GM18507 (cell line): ENCODE measurements around the gene SNX1.

Experiments used
- DNase-seq: peaks from one replicate; pipeline ENCODE4 v3.0.0; 2011; ENCODE audit warnings: low read depth; ENCODE audit not compliant: insufficient read length; ENCODE audit errors: extremely low spot score
- FAIRE-seq: peaks from 2 replicates; lab custom pipeline; 2011; peaks lifted over from hg19 to GRCh38; lab: Jason Lieb, UNC

SNX1 gene

DNA sequence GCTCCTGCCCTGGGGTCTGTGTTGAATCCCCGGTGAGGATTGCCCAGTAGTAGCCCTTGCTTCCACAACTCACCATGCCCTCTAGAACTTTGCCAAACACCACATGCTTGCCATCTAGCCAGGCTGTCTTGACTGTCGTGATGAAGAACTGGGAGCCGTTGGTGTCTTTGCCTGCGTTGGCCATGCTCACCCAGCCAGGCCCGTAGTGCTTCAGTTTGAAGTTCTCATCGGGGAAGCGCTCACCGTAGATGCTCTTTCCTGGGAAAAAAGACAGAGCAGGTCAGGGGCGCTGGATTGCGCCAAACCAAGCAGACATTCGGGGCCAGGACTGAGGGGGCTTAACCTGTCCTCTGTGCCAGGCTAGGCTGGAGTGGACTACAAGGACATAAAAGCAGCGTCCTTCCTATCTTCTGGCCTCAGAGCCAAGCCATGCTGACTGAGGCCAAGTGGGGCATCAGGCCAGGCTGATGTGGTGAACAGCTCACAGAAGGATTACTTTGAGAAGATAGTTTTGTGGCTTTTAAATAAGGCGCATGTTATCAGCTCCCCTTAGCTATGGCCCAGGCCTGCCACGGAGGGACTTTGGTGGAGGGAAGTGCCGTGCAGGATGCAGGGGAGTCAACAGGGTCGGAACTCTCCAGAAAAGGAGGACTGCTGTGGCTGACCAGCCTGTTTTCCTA is 61.0 kb downstream of the SNX1 start:
- DNase-seq (no peak), FAIRE-seq (no peak)

DNA sequence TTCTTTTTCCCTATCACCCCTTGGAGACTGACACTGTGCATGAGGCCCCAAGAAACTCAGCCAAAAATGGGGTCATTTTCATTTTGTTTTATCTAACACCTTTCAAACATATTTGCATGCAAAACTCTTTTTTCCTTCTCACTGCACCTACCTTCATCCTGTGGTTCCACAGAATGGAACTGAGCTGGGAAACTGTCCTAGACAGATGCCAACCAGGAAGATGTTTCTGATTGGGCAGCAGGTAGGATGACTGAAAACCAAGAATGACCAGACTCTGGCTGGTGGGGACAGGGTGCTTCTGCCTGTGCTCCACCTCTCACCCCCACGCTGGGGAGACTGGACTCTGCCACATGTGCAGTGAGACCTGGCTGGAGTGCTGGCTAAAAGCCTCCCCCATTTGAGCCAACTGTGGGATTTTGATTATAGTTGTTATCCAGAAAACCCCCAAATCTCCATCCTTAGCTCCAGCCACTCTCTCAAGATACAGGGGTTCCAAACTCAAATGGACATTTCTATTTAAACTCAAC is 61.9 kb downstream of the SNX1 start:
- DNase-seq, result no peak
- FAIRE-seq, result no peak

DNA sequence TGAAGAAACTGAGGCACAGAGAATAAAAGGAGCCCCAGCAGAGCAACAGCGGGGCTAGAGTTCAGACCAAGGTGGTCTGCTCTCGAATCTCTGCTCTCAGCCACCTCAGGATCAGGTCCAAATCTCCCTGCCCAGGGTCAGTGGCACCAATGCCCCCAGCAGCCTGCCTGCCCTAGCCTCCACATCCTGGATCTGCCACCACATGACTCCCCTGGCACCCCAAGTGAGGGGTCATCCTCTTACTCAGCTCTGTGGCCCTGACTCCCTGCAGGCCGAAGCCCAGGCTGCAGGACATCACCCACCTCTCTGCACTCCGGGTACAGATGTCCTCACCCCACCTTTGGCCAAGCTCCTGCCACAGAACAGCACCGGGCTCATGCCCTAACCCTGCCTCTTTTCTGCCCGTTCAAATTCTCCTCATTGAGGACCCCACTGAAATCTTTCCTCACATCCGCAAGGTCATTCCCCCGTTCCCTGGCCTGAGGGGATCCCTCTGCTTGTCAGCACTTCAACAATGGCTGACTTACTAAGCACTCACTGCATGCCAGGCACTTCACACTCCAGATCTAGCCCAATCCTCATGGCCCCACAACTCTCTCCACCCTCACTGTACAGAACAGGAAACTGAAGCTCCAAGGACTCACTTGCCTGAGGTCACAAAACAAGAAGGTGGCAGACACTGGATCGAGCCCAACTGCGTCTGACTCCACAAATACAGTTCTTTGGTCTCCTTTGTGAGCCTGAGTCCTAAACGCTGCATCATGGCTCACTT is 62.8 kb downstream of the SNX1 start:
- FAIRE-seq, result no peak

DNA sequence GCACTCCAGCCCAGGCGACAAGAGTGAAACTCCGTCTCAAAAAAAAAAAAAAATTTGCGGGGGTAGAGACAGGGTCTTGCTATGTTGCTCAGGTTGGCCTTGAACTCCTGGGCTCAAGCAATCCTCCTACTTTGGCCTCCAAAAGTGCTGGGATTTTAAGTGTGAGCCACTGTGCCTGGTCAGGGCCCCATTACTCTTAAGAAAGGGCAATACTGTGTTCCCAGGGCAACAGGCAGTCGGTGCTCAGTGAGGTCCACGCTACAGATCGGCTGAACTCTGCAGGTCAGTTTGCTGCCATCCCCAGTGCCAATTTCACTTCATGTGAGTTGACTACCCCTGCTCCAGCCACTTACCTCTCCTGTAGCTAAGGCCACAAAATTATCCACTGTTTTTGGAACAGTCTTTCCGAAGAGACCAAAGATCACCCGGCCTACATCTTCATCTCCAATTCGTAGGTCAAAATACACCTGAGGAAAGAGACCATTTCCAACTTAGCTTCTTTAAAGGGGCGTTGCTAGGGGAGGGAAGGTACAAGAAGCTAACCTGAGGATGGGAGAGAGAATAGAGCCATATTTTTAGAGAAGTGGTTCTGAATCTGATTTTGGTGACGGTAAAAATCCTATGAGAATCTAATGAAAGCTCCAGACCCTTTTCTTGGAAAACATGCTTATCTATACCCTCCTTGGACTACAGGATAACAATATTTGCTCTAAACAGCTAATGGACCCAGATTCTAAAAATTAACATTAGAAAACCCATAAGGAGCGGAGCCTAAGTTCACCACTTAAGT is 66.1 kb downstream of the SNX1 start:
- DNase-seq (no peak), FAIRE-seq (no peak)

More for the DNA sequence above, 62.8 kb downstream of the SNX1 start:
- DNase-seq, result no peak

DNA sequence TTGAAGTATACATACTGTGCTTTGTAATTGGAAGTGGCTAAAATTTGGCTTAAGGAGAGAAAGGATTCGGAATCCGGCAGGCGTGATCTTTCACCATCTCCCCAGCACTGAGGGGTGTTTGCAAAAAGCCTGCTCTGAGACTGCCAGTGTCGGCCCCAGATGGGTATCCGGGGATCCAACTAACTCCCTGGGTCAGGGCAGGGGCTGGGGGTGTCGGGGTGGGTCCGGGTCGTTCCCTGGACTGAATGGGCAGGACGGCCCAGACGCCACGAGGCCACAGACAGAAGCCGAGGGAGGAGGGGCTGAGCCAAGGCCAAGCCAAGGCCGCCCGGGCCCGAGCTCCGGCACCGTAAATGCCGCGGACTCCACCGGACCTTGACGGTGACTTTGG is 66.7 kb downstream of the SNX1 start:
- no peak for FAIRE-seq
- no peak for DNase-seq

DNA sequence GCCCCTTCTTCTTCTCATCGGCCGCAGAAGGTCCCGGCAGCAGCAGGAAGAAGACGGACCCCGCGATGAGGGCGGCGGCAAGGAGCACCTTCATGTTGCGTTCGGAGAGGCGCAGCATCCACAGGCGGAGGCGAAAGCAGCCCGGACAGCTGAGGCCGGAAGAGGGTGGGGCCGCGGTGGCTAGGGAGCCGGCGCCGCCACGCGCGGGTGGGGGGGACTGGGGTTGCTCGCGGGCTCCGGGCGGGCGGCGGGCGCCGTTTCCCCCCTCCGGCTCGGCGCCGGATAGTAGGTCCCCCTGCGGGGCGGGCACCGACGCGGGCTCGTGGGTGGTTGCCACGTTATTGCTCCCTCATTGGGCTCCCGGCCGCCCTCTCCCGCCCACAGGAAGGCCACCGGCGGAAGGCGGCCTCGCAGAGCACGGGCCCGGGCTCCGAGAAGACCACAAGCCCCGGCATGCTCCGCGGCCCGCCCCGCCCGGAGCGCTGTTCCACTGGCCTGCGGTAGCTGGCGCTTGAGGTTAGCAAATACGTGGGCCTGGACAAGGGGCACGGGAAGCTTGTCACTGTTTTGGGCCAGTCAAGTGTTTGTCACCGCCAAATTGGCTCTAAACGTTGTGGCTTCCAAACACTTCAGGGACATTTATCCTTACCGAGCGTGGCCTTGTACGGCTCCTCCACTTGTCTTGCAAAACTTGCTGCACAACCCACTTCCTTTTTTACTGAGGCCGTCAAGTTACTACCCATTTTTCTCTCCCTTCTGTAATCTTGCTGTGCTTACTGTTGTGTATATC is 67.3 kb downstream of the SNX1 start, which contains the start of gene PPIB:
TSS of gene PPIB (minus strand) at position 154 of the 790 bp plus-strand sequence. CDS start at position 118, 36 bp downstream.
- peak; percentile 89 for DNase-seq
- peak; percentile 94 for FAIRE-seq

DNA sequence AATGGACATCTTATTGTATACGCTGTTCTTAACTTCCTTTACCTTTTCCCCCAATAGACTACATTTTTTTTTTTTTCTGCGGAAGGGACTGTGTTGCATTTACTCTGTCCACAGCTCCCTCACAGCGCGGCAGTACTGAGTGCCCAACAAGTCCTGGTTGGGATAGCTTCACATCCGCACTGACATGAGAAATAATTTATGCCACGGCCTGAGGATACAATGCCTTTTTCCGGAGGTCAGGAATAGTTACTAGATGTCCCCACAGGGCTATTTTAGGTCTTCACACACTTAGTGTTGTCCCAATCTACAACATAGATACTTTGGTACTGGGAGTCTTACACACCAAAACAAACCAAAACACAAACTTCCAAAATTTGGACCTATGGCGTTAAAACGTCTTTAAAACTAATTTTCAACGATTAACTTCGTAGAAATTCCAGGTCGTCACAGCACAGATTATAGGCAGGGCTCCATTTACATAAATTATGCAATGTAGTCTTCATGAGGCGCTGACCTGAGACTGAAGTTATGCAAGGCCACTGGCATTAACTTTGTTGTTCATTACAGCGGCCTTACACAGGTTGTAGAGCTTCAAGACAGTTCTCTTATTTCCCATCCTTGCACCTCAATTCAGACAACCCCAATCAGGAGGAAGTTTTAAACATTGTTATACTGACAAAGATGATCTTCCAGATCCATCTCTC is 68.0 kb downstream of the SNX1 start:
- FAIRE-seq (no peak), DNase-seq (no peak)

DNA sequence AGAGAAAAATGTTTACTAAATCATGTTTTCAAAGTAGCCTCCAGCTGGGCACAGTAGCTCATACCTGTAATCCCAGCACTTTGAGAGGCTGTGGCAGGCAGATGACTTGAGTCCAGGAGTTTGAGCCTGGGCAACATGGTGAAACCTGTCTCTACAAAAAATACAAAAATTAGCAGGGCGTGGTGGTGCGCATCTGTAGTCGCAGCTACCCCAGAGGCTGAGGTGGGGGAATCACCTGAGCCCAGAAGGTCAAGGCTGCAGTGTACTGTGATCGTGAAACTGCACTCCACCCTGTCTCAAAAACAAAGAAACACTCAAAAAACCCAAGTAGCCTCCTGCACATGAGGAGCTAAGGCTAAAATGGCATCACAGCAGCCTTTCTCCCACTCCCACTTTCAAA is 68.7 kb downstream of the SNX1 start:
- FAIRE-seq, result no peak

DNA sequence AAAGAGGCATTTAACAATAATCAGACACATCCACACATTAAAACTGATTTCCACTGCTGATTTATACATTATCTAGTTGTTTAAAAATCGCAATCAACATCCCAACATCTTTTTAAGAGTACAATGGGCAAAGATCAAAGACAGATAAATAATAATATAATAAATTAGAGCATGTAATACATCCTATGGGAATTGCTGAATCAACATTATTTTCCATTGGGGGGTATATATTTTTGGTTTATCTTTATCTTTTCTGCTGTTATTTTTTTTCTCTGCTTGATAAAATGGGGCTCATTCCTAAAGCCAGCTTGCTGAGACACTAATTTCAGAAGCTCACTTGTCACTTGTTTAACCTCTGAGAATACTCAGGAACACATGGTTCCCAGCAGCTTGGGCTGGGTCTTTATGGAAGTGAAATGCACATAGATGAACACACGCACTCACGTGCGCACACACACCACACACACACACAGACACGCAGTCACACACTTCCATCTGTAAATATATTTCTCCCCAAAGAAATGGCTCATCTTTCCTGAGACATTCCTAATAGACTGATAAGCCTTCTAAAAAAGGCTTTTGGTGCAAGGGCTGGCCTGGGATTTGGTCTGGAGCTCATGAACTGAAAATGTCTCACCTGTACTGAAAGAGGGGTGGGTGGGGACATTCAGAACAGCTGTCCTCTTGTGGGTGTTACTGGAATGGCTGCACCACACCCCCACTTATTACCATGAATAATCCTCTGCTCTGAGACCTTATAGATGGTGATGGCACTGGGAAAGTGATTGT is 70.5 kb downstream of the SNX1 start:
- DNase-seq (no peak), FAIRE-seq (no peak)

More for the DNA sequence above, 68.7 kb downstream of the SNX1 start:
- no peak for DNase-seq

DNA sequence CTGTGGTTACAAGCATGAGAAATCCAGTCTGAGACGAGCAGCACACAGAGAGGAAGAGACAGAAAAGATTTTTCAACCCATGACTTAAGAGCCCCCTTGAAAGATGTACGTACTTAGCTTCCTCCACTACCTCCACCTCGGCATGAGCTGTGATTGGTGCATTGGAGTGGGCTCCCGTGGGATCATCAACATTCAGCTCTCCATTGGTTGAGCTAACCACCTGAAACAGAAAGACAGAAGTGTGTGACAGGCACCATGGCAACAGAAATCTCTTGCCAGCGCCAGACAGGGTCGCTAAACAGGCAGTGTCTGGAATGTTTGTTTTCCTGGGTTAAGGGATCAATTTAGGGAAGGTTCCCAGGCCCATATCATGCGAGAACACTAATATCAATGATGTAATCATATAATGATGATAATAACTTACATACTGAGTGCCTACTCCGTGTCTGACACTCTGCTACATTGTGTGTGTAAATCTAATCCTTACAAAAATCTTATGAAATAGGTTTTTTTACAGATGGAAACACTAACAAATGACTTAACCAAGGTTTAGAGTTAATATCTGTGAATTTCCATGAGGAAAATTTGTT is 84.5 kb downstream of the SNX1 start:
- peak; percentile 43 for DNase-seq
- FAIRE-seq, result peak; percentile 80

DNA sequence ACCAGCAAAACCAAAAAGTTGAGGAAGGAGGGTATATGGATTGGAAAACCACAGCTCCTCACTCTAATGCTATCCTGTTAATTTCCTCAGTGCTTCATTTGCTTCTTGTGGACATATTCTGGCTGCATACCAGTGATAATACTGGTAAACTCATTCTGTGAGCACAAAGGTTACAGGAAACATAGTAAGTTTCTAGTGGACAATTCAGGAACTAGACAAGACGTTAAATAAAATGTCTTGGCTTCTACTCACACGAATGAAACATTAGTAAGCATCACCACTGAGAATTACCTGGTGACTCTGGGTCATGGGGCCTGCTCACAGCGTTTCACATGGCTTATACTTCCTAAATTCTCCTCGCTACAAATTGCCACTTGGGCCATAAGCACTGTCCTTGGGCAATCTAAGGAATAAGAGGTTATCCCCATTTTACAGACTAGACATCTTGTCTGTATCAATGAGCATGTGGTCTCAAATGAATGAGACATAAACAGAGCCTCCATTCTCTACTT is 87.1 kb downstream of the SNX1 start:
- no peak for DNase-seq
- no peak for FAIRE-seq

DNA sequence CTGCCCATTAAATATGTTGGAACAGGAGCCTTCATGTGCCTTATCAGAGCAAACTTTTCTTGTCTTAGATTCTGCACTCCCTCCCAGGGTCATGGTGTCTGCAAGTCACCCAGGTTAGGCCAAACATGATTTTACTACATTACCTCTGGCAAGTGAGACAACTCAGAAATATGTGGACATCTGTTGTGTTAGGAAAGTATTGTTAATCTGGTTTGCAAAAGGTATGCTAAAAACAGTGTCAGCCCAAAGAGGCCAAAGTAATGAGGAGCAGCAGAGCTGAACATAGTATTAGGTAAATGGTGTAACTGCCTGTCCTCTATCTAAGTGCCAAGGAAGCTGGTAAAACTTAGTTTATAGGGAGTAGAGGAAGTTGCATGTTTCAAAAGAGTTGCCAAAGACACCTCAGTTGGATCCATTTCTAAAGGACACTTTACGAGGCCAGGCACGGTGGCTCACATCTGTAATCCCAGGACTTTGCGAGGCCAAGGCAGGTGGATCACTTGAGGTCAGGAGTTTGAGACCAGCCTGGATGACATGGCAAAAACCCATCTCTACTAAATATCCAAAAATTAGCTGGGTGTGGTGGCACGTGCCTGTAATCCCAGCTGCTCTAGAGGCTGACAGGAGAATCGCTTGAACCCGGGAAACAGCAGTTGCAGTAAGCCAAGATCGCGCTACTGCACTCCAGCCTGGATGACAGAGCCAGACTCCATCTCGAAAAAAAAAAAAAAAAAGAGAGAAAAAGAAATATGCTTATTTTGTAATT is 89.5 kb downstream of the SNX1 start:
- no peak for DNase-seq
- no peak for FAIRE-seq

DNA sequence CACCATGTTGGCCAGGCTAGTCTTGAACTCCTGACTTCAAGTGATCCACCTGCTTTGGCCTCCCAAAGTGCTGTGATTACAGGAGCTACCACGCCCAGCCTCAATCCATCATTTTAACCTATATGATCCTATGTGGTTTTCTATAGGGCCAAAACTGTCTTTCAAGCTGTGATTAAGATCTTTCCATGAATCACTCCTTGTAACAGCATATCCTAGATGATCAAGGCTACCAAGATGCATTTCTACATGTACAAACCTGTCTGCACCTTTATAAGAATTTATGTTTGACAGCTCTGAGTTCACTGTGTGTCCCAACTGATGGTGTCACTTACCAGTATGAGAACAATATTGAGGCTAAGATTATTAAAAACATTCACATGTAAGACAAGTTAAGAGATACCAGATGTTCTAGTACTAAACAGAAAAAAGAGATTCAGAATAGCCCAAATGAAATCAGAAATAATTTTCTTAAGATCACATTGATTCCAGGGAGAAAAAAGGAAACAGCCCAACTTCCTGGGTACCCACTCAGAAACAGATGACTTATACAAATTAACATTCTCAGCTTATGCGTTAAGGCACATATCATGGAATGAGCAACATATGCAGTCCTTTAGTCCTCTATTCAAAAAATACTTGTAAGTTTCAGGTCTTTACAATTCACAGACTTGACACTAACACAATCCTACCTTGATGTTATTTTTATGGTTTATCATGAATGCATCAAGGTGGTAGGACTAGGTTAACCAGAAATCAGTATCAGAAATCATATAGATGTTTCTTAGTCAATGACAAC is 91.8 kb downstream of the SNX1 start:
- DNase-seq (no peak), FAIRE-seq (no peak)
